Astrocyte of the spinal cord (primary cell): ENCODE data around the gene CYP2S1.

ENCODE experiments used
- DNase-seq: peaks from one replicate; pipeline ENCODE4 v3.0.0; 2011; ENCODE audit warnings: low read depth, low spot score
- H3K4me3 ChIP-seq: 2 replicates; pipeline ENCODE4 v1.5.1; 2011; ENCODE audit warnings: low read depth, mild to moderate bottlenecking, low read length, moderate library complexity
- in situ Hi-C: cut with HindIII; loops from 2 replicates; pipeline ENCODE4 v1.10.0; 2017; ENCODE audit warnings: low sequenced_read_pairs
- TF ChIP-seq, protein P1 (sequence below): IDR thresholded peaks from 2 replicates; pipeline ENCODE4 v1.5.1; 2012; ENCODE audit warnings: low read depth, mild to moderate bottlenecking, low read length, inconsistent platforms

CYP2S1 gene

GRCh38 chr19:41241859-41242258, 48.8 kb downstream of the CYP2S1 start:
- no peak for DNase-seq
- TF ChIP-seq, protein P1, sequence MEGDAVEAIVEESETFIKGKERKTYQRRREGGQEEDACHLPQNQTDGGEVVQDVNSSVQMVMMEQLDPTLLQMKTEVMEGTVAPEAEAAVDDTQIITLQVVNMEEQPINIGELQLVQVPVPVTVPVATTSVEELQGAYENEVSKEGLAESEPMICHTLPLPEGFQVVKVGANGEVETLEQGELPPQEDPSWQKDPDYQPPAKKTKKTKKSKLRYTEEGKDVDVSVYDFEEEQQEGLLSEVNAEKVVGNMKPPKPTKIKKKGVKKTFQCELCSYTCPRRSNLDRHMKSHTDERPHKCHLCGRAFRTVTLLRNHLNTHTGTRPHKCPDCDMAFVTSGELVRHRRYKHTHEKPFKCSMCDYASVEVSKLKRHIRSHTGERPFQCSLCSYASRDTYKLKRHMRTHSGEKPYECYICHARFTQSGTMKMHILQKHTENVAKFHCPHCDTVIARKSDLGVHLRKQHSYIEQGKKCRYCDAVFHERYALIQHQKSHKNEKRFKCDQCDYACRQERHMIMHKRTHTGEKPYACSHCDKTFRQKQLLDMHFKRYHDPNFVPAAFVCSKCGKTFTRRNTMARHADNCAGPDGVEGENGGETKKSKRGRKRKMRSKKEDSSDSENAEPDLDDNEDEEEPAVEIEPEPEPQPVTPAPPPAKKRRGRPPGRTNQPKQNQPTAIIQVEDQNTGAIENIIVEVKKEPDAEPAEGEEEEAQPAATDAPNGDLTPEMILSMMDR, result no peak
- in situ Hi-C loops, result no loop called here
- no peak overlapping the region for H3K4me3 ChIP-seq

DNA sequence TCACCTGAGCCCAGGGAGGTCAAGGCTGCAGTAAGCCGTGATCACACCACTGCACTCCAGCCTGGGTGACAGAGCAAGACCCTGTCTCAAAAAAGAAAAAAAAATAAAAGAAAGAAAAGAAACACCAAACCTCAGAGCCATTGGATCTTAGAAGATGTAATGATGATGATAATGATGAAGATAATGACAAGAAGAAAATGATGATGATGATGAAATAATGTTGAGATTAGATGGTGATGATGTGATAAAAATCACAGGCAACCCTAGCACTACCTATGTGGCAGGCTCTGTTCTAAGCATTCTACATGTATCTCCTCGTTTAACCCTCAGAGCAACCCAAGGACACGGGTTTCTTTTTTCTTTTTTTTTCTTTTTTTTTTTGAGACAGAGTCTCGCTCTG, 51.1 kb downstream of the CYP2S1 start:
- TF ChIP-seq, protein P1, result no peak
- DNase-seq, result no peak
- in situ Hi-C loops, result no loop called here
- no peak overlapping the region for H3K4me3 ChIP-seq

DNA sequence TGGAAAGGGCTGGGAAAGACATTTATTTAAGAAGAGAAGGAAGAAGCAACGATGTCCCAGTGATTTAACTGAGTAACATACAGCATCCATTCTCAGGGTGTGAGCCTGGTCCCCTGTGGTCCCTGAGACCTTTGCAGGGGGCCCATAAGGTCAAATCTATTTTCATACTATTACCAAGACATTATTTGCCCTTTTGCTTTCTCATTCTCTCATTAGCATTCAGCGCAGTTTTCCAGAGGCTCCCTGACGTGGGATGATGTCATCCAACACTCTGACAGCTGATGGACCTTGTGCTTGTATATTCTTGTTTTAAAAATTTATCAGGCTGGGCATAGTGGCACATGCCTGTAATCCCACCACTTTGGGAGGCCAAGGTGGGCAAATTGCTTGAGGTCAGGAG, 52.8 kb downstream of the CYP2S1 start:
- in situ Hi-C loops, result no loop called here
- no peak overlapping the region for H3K4me3 ChIP-seq
- no peak for DNase-seq
- TF ChIP-seq, protein P1, result no peak

DNA sequence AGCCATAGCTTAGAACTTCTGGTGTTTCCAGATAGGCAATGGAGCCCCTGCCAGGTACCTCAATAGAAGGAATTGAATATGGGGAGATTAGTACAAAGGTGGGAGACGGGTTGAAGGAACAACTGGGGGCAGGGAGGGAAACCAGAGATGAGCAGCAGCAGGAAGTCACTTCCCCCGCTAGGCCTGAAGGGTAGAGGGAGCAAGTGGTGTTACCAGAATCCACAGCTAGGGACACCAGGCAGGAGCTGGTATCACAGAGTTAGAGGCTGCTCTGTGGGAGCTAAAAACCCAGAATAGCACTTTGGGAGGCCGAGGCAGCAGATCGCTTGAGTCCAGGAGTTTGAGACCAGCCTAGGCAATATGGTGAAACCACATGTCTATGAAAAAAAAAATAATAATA, 55.9 kb downstream of the CYP2S1 start:
- H3K4me3 ChIP-seq, result no peak overlapping the region
- in situ Hi-C loops, result no loop called here
- TF ChIP-seq, protein P1, result no peak
- no peak for DNase-seq

GRCh38 chr19:41249707-41250423, 56.8 kb downstream of the CYP2S1 start:
- in situ Hi-C loops, result no loop called here
- DNase-seq, result no peak
- TF ChIP-seq, protein P1, result no peak
- no peak overlapping the region for H3K4me3 ChIP-seq

- no peak overlapping the region for H3K4me3 ChIP-seq
- TF ChIP-seq, protein P1, result no peak
- no peak for DNase-seq
- in situ Hi-C loops, result no loop called here
Observed at GRCh38 chr19:41253660-41254059, 60.6 kb downstream of the CYP2S1 start.
